Measurements from ENCODE around the gene FRYL.

Gene FRYL

DNA sequence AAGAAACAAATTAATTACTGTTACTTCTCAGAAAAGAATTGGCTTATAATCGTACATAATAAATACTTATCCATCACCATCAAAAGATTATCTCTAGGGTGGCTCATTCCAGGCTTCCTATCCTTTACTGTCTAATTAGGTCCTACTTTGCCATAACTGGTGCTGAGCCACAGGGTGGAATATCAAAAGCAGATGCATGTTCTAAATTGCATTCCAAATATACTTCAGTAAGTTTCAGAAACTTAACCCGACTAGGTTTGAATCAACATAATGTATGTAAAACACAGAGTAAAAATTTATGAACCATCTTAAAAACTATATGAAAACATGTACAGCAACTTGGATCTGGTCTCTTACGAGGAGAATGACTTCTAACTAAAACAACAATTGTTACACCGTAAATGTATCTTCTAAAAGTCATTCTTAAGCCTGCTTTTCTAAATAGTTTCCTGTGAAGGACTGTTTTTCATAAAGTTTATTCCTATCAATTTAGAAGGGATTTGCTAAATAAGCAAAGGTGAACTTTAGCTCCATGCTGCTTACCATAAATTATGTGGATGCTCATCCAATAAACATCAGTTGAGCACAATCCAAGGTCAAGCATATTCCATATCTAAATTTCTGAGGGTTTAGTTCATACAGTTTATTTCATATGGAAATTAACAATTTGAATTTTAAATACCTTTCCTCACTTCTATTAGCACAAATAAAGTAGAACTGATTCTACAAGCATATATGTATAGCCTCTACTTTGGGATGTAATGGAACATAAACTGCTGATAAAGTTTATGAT, 276.6 kb downstream of the FRYL start:
- no peak overlapping the region for H3K27ac ChIP-seq
- TF ChIP-seq CTCF (conservative IDR thresholded peaks at IDR 0.05) (no peak), ZFX (IDR thresholded peaks at IDR 0.05) (no peak)

- no peak overlapping the region for H3K27ac ChIP-seq
- TF ChIP-seq CTCF (conservative IDR thresholded peaks at IDR 0.05) (no peak), ZFX (IDR thresholded peaks at IDR 0.05) (no peak)
Measured at GRCh38 chr4:48499551-48500066, 280.5 kb downstream of the FRYL start.

DNA sequence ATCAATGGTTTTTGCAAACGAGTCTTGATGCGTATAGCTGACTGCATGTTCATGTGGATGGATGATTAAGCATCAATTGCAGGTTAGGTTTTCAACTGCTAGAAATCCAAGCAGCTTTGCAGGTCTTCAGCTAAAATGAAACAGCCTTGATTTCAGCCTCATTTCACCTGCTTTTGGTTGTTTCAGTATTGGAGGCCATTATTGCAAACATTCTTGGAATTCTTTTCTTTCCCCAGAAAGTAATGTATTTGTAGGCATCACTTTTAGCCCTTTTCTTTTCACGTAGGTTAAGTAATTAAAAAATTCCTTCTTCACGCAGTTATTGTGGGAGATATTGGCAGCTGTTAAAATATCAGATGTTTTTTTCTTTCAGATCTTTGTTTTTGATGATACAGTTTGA, 281.2 kb downstream of the FRYL start:
- no peak for TF ChIP-seq CTCF (conservative IDR thresholded peaks at IDR 0.05)
- TF ChIP-seq ZFX (IDR thresholded peaks at IDR 0.05), result no peak
- no peak overlapping the region for H3K27ac ChIP-seq

DNA sequence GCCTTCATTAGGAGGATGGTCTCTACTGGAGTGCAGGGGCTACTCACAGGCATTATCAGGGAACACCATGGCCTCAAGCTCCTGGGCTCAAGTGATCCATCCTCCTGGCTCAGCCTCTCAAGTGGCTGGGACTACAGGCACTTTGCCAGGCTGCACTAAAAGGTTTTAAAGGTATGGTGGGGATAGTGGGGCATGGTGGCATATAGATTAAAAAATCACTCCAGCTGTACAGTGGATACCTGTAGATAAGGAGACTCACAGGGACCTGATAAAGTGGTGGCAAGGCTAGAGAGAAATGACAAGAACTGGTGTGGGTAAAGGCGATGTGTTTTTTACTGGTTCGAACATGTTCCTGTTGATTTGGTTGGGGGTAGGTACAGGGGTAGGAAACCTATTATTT, 284.1 kb downstream of the FRYL start:
- TF ChIP-seq CTCF (conservative IDR thresholded peaks at IDR 0.05) (no peak), ZFX (IDR thresholded peaks at IDR 0.05) (no peak)
- H3K27ac ChIP-seq, result no peak overlapping the region

DNA sequence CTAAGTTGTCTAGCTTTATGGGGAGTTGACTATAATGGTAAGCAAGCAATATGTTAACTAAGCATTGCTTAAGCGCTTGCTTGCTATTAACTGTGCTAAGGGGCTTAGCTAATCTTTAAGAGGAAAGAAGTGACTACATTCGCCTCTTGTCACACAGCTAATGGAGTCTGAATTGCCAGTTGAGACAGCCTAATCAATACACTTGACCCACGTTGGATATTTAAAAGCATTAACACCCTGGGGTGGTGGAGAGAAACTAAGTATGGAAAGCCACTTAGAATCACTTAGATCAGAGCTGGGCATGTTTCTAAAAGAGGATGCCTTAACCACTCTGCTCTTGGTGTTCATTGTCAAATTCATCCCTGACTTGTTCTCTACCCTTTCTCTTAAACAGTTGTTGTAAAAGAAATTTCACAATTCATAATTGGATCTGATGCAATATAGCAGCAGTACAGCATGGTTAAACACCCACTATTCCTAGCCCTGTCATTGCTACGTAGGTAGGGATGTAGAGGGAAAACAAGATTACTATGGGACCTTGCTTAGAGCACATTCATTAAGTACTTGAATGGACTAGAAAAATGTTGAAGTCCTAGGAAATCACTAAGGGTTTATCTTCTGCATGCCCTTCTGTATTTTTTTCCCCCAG, 286.5 kb downstream of the FRYL start:
- H3K27ac ChIP-seq, result no peak overlapping the region
- TF ChIP-seq ZFX (IDR thresholded peaks at IDR 0.05) (no peak), CTCF (conservative IDR thresholded peaks at IDR 0.05) (no peak)

DNA sequence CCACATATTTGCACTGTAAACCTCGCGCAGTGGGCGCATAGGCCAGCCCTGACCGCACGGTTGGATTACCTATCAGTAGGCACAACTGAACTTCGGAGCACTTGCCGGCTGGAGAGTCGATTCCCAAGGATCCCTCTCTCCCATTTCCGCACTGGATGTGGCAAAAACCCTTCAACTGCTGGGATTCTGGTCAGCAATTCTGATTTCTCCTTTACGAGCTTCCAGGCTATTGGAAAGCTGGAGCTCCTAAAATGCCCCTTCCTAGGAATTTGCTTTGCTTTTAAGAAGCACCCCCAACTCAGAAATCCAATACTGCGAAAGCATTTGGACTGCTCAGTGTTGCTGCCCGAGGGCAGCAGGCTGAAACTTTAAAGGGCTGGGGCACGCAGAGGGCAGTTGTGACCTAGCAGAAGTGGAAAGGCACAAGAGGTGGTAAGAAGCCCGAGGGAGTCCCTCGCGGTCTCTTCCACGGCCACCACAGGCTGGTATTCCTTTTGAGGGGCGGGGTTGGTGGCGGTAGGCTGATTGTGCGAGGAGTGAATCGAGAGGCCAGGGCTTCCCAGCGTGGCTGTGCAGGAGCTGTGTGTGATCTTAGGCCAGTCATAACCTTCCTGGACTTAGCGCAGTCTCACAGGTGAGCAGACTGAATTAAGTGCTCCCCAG, 288.4 kb downstream of the FRYL start:
- no peak for TF ChIP-seq ZFX (IDR thresholded peaks at IDR 0.05)
- H3K27ac ChIP-seq, result no peak overlapping the region

DNA sequence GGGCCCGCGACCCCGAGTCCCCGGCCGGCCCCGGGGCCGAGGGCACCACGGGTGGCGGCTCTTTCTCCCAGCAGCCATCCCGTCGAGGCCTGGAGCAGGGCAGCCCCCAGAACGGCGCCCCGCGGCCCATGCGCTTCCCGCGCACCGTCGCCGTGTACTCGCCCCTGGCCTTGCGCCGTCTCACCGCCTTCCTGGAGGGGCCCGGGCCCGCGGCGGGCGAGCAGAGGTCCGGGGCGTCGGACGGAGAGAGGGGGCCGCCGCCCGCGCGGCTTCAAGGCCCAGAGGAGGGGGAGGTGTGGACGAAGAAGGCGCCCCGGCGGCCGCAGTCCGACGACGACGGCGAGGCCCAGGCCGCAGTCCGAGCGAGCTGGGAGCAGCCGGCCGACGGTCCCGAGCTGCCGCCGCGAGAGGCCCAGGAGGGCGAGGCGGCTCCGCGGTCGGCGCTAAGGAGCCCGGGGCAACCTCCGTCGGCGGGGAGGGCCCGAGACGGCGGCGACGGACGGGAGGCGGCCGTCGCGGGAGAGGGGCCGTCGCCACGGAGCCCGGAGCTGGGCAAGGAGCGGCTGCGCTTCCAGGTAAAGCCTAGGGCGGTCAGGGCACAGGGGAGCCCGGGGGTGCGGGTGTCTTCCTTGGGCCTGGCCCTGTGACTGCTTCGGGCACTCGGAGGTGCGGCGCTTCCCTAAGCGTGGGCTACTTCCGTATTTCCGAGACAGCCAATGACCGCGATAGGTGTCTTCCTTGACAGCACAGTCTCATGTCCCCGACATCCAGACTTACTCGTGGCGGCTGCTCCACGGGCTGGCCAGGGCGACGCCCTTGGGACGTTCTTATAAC, 289.2 kb downstream of the FRYL start:
- TF ChIP-seq CTCF (conservative IDR thresholded peaks at IDR 0.05), result no peak
- no peak for TF ChIP-seq ZFX (IDR thresholded peaks at IDR 0.05)
- H3K27ac ChIP-seq, result no peak overlapping the region
